GM21515 (cell line): ENCODE measurements around the gene RCOR2.

ENCODE experiments used
- ATAC-seq: cut with Tn5 transposase; IDR thresholded peaks from one replicate; pipeline ENCODE4 v1.9.1; 2021; ENCODE audit not compliant: unreplicated experiment

RCOR2 gene

DNA sequence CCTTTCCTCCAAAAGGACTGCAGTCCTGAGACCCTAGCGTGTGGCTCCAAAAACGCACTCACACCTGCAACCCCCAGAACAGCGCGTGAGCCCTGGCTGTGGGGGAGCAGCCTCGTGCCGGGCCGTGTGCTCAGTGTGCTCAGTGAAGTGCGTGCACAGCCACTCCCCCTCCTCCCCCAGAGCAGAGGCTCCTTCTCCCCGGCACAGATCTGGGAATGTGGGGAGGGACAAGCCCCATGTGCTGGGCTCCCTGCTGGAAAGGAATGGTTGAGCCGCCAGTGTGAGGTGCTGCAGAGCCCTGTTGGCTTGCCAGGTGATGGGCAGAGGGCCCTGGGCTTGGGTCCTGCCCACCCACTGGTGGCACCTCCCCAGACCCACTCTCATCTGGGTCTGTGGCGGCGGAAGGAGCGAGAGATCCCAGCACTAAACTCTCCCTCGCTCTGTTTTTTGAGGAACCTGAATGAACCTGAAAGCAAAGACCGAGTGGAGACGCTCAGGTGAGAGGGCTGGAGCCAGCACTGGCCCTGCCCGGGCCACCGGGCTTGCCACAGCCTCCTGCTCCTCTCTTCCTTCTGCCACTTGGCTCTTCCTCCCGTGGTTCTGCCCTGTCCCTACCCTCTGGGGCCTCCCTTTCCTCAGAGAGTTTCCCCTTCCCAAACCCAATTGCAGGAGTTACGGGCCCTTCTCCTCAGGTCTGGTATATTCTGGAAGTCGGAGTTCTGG is 9.0 kb downstream of the RCOR2 start:
- no peak for ATAC-seq

GRCh38 chr11:63907063-63907462 is 9.9 kb downstream of the RCOR2 start:
- no peak for ATAC-seq

- ATAC-seq, result no peak
These were observed 10.4 kb downstream of the RCOR2 start for GRCh38 chr11:63906585-63906984.

DNA sequence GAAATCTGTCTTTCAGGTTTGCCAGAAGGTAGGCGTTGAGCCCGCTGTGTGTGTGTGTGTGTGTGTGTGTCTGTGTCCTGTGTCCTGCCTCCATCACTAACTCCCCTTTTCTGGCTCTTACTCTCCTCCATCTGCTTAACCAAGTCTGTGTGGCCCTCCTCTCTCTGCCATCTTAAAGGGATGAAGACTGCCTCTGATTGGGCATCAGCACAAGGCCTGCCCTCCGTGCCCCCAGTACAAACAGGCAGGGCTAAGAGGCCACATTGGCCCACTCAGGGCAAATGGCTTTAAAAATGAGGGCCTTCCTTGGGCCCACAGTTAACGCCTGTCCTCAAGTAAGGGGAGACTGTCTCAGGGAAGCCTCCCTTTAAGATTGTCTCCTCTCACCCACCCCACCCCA is 10.9 kb downstream of the RCOR2 start:
- ATAC-seq, result no peak

GRCh38 chr11:63905179-63905578 is 11.8 kb downstream of the RCOR2 start:
- no peak for ATAC-seq

GRCh38 chr11:63904743-63905142 is 12.2 kb downstream of the RCOR2 start:
- ATAC-seq, result no peak

DNA sequence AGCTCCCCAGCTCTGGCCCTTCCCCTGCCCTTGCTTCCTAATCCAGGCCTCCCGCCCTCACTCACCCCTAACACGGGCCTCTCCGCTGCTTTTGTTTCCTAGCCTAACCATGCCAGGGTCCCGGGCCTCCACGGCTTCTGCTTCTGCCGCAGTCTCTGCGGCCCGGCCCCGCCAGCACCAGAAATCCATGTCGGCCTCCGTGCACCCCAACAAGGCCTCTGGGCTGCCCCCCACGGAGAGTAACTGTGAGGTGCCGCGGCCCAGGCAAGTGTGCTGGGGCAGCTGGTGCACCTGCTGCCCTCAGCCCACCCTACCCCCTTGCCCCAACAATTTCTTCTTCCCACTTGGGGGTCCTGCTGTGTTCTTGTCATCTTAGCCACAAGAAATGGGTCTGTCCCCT is 13.1 kb downstream of the RCOR2 start:
- ATAC-seq, result no peak

GRCh38 chr11:63901660-63902059 is 15.3 kb downstream of the RCOR2 start:
- no peak for ATAC-seq

GRCh38 chr11:63897459-63898146 is 19.4 kb downstream of the RCOR2 start:
- no peak for ATAC-seq

DNA sequence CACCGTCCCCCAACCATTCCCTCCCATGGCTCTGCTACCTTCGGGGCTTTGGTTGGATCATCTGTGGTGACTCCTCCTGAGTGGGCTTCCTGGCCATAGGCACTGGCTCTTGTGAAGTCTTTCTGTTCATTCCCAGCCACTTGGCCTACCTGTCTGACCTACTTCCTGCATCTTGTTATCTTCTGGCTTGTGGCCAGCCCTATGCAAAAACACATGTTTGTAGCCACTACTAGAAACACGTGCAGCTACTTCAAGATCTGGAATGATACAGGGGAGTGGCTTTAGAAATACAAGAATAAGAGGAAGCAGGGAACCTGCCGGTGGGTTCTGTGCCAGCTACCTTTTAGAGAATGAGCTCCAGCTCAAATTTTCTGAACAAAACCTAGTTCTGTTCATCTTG is 20.9 kb downstream of the RCOR2 start:
- no peak for ATAC-seq

GRCh38 chr11:63893355-63893754 is 23.6 kb downstream of the RCOR2 start:
- ATAC-seq, result no peak

DNA sequence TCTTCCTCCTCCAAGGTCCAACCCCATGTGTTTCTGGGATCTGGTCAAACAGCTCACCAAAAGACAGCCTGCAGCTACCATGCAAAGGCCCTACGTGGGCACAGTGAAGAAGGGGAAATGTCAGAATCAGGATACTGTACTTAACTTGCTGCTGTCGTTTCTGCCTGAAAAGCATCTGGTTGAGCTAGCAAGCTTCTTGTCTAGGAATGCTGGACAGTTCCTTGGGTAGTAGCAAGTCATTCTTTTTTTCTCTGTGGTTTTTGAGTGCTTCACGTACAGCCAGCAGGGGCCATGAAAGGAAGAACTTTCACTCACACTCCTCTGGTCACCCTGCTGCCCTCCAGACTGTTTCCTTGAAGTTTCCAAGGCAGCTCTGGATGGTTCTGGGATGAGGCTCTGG is 24.7 kb downstream of the RCOR2 start:
- ATAC-seq, result no peak

GRCh38 chr11:63890368-63890767 is 26.6 kb downstream of the RCOR2 start:
- no peak for ATAC-seq

- no peak for ATAC-seq
These were observed 27.6 kb downstream of the RCOR2 start for GRCh38 chr11:63889344-63889743.

DNA sequence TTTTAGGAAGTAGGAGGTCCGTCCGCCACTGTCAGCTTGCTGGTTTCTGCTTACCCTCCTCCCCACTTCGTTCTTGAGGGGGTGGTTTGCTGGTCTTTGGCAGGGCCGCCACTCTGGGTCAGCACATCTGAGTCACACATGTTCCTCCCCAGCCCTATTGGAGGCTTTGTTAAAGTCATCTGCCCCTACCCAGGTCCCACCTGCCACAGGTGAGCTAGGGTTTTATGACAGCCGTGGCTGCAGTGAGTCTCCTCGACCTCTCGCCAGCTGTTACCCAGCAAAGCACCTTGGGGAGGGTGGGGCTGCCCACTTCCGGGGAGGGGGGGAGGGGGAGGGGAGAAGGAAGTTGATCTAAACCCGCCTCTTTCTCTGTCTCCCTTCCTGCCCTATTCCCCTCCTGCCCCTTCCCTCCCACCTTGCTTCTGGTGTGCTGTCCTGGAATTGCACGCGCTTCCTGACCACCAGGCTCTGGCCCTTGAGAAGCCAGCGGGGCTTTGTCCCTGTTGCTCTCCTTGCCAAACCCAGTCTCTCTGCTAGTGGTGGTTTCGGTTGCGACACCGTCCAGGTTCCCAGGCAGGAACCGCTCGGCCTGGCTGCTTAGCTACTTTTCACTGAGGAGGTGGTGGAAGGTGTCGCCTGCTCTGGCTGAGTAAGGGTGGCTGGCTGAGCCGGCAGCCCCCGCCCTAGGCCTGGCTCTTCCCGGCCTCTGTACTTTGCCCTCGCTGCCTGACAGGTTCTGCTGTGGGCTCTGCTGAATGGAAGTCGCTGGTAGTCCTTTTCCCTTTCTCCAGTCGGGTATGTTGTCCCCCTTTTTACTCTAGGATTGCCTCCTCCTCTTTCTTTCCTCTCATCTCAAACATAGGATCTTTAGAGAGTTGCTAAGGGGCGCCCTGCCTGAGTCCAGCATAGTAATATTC is 28.5 kb downstream of the RCOR2 start:
- ATAC-seq, result peak; percentile 60

- ATAC-seq, result no peak
These were observed 29.5 kb downstream of the RCOR2 start for GRCh38 chr11:63887386-63887999.

GRCh38 chr11:63884196-63884932 is 32.6 kb downstream of the RCOR2 start:
- ATAC-seq, result no peak

DNA sequence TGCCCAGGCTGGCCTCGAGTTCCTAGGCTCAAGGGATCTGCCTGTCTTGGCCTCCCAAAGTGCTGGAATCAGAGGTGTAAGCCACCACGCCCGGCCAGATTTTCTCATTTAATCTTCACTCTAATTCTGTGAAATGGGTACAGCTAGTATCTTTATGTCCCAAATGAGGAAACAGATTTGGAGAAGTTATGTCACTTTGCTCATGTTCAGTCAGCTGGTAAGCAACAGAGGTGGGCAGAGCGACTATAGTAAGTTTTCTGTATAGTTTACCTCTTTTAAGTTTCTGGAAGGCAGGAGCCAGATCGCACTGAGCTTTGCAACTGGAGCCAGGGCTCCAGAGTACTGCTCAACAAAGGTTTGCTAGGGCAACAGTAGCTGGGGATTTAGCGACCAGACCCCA is 33.2 kb downstream of the RCOR2 start:
- no peak for ATAC-seq

- ATAC-seq, result no peak
These were observed 34.3 kb downstream of the RCOR2 start for GRCh38 chr11:63882555-63883242.

DNA sequence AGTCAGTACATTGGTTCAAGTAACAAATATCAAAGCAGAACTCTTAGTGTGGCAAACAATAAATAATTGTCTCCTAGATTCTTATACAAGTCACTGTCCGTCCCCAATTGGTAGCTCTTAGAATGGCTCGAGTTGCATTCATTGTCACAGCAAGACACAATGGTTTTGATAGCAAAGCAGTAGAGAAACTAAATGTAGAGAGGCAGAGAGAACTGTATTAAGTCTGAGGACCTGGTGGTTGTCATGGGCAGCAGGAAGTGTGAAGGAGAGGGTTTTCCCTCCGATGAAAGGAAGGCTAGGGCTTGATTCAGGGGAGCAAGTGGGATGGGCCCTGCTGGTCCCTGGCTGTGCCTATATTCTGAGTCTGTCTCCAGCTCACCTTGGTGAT is 36.6 kb downstream of the RCOR2 start:
- ATAC-seq, result no peak
